GM21515 (cell line): ENCODE results near the gene CST9.
"Not testable (repeated sequence)": the region's sequence is repeated elsewhere in the genome, so short reads cannot be mapped to it uniquely, and the experiment has no call there.

Experiments
- ATAC-seq: cut with Tn5 transposase; IDR thresholded peaks from one replicate; pipeline ENCODE4 v1.9.1; 2021; ENCODE audit not compliant: unreplicated experiment

The CST9 gene

DNA sequence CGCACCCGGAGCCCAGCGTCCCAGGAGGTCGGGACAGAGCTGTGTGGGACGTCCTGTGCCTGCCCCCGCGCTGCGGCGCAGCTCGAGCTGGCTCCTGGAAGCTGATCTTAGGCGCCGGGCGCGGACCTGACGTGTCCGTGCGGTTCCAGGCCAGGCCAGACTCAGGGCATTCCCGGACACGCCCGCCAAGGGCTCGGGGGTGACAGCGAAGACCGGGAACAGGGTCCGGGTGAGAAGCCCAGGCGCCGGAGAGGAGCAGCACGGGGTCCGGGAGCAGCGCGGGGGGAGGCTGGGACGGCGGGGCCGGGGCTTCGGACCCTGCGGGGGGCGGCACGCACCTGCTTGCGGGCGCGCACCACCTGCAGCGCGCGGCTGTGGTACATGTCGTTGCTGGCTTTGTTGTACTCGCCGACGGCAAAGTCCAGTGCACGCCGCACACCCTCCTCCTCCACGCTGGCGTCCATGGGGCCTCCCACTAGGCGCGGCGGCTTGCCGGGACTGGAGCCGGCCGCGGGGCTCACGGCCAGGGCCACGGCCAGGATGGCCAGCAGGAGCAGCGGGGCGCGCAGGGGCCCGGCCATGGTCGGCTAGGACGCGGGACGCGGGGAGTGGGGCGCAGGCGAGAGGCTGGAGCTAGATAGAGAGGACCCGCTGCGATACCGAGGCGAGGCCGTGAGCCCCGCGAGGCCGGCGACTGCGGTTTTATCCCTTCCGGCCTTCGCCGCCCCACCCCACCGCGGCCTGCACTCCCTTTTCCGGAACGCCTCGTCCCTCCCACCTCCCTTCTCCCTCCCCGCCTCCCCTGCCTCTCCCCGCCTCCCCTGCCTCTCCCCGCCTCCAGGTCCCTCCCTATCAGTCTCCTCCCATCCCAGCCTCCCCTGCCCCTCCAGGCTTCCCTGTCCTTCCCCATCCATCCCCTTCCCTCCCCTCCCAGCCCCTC, 31.8 kb upstream of the CST9 start, which contains the start of gene CST3:
CST3 (minus strand) TSS at position 674 of the 940 bp plus-strand sequence; CDS start at position 581, 93 bp downstream.
- peak; percentile 48 for ATAC-seq

DNA sequence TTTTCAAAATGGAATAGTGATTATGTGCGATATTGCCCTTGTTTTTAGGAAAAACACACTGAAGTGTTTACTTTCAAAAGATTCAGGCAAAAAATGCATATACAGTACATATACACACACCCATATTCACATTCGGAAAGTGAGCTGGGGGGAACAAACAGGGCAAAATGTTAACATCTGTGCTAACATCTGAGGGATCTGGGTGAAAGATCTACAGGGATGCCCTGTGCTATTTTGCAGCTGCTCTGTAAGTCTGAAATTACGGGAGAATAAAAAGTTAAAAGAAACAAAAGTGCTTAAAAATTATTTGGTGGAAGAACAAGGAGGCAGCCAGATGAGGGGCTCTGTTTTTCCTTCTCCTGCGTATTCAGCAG, 31.2 kb upstream of the CST9 start:
- ATAC-seq, result no peak

DNA sequence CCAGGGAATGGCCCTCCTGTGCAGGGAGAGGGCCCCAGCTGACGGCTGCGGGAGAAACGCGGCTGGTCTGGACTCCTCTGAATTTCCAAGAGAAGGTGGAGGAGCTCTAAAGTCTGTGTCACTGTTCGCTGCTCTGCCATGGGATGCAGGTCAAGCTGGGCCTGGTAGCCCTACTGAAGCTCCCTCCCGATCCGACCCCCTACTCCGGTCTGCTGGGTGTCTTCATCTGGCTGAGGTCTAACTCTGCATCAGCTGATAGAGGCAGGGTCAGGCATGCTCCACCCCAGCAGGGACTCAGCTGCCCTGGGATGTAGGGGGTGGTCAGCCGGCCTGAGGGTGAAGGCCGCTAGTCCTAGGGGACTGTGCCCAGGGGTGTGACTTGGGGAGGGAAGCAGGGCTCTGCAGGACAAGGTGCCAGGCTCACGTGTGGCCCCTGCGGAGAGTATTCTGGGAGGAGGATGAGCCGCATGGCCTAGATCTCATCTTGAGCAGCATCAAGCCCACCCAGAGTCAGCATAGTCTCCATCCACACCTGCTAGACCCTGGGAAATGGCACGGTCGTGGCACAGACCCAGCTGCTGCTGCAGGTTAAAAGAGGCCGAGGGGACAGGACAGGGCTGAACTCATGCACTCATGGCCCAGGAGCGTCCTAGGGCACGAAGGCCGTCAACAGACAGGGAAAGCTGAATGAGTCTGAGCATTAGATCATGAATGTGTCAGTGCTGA, 30.6 kb upstream of the CST9 start:
- no peak for ATAC-seq

DNA sequence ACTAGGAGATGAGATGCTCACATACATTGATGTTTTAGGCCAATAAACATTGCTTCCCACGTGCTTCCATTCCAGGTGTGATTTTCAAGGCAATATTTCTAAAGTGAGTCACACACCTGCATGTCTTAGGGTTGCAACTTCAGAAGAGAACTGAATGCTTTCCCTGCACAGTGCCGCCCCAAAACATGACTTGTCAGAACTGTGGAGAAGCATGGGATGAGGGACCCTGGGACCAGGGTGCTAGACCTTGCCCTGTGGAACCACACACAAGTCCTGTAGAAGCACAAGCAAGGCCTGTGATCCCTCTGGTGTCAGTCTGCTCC, 30.0 kb upstream of the CST9 start:
- not testable (repeated sequence) for ATAC-seq

DNA sequence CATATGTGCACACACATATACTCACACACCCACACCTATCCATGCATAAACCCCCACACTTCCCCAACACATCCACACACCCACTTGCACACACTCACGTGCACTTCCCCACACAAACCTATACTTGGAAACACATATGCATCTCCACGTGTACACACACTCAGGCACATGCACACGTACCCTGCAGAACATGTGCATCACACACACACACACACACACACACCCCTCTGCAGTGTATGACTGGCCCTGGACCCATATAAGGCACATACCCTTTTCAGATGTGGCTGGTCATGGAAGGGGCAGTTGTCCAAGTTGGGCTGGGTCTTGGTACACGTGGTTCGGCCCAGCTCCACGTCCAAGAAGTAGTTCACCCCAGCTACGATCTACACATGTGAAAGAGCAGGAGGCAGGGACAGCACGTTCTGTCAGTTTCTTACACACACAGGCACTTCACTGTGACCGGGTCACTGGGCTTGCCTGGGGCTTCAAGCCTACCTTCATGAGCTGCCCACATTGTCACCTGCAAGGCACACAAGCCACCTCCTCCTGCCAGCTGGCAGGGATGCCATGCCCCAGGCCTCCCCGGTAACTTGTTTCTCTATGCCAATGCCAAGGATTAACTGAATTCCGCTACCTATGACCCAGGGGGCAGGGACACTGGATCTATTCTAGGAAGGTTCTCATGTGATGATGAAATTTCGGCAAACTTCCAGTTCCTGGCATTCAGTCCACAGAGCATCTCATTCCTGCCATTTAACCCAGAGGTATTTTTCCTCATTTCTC, 29.5 kb upstream of the CST9 start:
- no peak for ATAC-seq

DNA sequence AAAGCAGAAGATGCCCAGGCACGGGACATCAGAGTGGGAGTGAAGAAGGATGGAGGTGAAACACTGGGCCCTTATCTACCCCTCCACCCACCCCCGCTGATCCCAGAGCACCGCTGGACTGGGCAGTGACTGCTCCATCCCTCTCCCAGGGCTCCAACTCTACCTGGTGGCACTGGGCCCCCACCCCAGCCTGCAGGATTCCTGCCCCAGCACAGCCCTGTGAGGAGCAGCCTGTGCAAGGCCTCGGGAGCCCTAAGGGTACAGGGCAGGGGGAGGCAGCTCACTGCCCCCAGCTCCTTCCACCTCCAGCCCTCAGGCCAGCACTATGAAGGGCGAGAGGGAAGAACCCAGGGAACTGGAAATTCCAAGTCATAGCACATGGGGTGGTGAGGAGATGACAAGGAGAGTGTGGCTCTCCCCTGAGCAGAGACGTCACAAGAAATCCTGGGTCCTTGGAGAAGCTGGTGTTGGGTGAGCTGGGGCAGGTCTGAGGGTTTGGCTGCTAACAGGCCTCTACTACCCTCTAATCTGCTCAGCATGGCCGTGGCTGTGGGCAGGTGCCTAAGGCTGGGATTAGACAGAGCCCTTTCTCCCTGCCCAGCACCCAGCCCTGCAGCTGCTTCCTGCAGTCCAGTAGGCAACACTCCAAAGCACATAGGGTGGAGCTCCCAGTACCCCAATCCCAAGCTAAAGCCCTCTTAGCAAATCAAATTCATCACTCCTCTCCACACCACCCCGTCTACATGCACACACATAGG, 28.5 kb upstream of the CST9 start:
- ATAC-seq, result no peak

DNA sequence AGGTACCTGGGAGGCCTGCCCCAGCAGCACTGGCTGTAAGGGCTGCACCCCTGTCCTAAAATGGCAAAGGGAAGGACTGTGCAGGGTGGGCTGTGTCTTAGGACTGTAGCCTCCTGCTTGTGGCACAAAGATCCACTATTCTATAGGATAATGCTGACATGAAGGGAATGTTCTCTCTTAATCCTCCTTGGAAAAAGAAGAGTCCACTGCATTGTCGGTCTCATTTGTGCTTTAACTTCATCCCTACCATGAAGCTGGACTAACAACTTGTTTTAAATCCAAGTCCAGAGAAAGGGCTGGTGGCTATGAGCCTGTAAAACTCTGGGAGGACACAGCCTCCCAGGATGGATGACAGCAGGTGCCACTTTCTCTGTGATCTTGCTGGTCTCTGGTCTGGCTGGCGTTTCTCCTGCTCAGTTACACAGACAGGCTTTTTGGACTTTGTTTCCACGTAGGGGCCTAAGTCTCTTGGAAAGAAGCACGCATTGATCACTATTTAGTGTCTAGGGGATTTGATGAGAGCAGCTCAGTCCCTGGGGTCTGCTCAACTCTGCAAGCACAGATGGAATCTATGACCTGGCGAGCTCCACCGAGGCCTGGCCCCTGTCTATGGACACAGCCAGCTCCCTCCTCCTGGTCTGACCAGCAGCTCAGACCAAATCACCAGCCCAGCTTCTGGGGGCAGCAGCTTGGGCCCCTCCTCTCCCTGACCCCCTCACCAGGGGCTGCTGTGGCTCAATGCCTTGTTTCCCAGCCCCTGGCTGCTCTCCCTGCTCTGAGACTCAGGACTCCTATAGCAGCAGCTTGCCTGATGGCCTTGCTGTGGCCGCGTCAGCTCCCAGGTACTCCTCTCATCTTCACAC, 27.2 kb upstream of the CST9 start:
- ATAC-seq, result no peak

DNA sequence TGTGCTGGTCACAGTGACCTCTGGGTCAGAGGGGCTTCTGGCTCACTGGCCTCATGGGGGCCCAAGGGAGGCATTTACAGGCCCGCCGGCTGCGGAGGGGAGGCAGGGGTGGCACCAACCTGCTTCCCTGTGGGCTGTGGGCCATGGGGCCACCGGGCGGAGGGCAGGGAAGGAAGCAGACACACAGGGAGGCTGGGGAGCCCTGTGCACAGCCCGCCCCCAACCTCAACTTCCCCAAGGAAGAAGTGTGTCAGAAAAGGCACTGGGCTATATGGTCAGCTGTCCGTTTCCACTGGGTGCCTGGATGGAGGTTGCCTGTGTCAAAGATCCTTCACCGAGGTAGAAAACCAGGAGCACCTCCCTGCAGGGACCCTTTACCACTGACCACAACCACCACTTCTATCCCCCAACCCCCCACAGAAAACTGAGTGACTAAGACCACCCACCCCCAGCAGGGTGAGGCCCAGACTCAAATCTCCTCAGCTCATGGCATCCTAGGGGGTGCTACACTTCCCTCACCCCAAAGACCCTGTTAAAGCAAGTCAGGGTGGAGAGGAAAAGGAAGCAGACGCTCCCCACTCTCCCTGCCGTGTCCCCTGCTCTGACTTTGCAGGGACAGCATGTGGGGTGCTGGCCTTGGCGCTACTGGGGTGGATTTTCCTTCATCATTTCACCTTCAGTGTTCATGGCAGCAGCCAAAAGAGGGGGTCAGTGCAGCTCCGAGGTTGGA, 26.4 kb upstream of the CST9 start:
- ATAC-seq, result no peak

DNA sequence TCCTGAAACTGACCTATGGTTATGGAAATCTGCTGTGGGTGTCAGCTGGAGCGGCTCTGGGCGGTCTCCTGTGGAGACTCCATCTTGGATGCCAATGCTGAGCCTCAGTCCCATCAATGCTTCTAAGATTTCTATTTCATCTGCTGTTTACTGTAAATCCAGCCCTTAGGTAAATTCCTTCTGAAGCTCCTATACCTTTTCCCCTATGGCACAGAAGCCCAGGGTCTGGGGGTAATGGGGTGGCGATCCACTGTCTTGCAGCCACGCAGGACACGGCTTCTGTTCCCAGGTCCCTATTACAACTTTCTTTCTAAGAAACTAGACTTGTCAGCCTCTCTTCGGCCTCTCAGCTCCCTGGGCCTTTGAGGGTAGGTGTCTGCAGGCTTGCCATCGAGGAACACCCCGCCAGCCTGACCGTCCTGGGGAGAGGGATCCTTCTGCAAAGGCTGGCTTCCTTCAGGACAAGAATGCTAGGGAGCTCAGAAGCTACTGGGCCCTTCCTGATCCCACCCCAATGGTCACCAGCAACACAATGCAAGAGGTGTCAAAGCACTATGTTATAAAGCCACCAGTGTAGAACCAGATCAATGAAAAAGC, 25.6 kb upstream of the CST9 start:
- no peak for ATAC-seq

DNA sequence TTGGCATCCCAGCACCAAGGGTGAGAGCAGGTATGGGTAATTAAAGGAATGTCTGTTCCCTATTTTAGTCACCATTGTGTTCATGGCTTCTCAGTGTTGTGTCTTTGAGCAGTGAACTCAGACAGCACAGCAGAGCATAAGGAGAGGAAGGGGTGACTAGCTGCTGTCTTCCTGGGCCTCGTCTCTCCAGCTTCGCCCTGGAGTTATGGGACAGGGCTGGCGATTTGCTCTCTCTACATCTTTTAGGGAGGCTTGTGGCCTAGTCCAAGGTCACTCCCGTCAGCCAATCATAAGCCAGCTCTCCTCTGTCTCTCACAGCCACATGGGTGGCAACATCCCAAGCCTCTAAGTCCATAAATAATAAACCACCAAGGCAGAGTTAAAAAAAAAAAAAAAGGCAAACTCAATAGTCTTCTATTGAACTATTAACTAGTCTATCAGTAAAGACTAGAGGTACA, 24.7 kb upstream of the CST9 start:
- ATAC-seq, result no peak

DNA sequence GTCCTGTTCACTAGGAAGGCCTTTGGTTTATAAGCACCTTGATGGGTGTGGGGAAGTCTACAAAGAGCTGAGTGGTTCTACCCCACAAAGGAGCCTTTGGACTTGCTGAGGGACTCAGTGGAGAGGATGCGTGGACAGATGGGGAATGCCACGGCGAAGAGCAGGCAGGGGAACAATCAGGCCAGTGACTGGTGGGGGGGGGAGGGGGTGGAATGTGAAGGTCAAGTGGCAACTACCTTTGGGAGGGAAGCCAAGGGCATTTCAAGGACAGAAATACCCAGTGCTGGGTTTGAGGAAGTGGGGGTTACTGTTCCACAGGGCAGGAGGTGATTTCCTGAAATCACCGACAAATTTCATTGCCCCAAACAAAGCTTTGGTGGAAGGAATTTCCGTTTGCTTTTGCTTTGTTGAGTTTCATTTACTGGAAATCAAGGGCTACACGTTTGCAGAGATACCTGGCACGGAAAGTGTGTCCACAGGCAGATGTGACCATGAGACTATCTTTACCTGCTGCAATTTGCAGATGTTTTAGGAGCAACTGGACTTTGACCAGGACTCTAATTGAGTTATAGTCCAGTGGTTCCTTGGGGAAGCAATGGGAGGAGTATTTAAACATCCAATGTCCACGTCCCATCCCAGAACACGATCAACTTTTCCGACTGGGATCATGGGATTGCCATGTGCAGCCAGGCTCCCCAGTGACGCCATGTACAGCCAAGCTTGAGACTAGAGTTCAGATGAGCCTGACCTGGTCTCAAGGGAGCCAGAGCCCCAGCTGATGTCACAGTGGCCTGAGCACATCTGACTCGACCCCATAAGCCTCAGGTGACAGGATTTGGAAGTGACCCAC, 24.1 kb upstream of the CST9 start:
- ATAC-seq, result no peak

DNA sequence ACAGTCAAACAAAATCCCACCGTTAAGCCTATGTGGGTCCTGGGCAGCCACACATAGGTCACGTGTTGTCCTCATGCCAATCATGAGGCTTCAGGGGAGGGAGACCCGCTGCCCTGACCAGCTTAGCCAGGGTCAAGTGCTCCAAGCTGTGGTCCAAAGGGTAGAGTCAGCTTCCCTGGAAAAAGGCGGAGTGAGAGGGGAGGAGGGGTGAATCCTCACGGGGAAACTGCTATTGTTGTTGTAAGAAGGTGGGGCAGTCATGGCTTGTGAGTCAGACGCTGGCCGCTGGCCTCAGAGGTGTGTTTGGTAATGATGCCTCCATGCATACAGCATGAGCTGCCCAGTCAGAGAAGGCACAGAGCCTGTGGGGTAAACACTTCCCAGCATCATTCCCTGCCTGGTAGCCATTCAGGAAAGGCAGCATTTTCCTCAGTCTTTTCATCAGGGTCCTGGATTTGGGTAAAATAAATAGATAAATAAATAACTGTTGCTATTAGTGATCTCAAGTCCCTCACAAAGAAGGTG, 23.4 kb upstream of the CST9 start:
- no peak for ATAC-seq

DNA sequence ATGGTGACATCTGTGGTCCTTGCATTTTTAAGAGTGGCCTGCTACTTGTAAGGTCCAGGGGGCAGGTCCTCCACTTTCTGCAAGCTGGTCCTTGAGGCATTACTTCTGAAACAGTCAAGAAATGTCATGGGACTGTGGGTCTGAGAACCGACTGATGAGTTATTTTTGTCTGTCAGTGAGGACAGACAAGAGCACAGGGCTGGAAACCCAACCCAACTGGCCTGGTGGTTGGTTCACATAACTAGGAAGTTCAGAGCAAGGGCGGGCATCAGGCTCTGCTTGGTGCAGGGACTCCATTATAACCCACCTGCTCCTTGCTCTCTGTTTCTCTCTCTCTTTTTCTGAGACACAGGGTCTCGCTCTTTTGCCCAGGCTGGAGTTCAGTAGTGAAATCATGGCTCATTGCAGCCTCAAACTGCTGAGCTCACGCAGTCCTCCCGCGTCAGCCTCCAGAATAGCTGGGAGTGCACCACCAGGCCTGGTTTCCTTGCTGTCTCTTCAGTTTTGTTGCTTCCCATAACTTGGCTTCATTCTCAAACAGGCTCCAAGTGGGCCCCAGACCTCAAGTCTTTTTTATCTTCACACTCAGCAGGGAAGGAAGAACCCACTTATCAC, 22.8 kb upstream of the CST9 start:
- ATAC-seq, result no peak

DNA sequence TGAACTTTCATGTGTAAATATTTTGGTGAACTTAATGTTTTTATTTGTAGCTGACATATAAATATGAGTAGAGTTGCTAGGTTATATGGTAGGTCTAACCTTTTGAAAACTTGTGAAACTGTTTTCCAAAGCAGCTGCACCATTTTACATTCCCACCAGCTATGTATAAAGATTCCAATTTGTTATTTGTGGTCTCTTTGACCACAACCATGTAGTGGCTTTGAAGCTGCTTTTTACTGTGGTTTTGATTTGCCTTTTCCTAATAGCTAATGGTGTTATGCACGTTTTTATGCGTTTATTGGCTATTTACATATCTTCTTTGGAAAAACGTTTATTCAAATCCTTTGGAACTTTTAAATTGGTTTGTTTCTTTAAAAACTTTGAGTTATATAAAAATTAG, 21.8 kb upstream of the CST9 start:
- ATAC-seq, result no peak

DNA sequence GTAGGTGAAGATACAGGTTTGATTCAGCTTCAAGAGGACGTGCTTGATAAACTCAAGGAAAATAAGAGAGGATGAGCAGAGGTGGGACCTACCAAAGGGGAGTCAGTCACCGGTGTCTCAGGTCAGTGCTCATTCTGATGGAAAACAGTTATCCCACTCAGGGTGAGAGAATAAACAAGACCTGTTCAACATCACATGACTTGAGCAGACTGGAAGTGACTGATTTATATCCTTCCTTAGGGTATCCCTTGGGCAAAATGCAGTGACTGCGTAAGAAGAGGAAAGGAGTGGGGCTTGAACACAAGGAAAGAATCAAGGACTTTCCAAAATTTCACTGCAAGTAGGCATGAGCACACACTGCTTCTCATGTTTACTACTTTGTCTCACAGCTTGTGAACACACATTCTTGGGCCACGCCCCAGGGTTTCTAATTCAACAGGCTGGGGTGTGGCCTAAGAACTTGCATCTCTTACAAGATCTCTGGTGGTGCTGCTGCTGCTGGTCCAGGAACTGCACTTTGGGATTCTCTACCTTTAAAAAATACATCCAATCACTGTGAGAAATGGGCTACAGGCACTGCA, 20.4 kb upstream of the CST9 start:
- ATAC-seq, result no peak

DNA sequence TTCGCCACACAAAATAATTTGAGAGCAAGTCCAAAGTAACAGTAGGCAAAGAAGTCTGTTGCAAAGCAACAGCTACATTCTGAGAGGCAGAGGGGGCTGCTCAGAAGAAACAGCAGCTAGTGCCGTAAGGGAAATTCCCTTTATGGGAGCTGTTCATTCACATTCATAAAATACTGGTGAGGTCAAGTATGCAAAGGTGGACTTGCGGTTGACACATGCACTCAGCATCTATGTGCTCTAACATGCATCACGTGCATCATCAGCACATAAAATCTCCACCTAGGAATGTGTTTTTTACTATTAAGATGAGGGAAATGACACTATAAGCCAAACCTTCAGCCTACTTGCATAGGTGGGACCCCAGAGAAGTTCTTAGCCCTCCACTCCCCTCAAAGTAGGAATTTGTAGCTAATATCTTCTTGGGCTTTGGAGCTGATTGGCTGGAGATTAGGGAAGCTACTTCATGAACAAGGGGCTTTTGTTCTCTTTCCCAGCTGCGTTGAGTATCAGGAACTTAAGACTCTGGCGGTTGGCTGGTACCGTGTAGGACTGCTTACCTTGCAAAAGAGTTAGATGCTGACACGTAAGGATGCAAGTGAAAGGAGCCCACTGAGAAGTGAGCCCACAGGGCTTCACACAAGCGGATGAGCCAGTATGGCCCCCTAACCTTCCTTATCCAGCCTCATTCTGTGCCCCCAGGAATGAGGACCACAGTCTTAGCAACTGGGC, 19.7 kb upstream of the CST9 start:
- peak; percentile 49 for ATAC-seq
